CD4-positive, alpha-beta T cell treated with Interleukin-17A for 4 hours (primary cell): ENCODE data around the gene LILRB4.
"Not testable (repeated sequence)": the region's sequence is repeated elsewhere in the genome, so short reads cannot be mapped to it uniquely, and the experiment has no call there.

Experiments used
- DNase-seq: peaks from one replicate; pipeline ENCODE4 v3.0.0-alpha.2; 2020; ENCODE audit warnings: mixed read lengths

Gene LILRB4

GRCh38 chr19:54696766-54697165, 34.0 kb downstream of the LILRB4 start:
- no peak for DNase-seq

GRCh38 chr19:54697716-54698115, 34.9 kb downstream of the LILRB4 start:
- not testable (repeated sequence) for DNase-seq

- no peak for DNase-seq
These were observed 42.1 kb downstream of the LILRB4 start for GRCh38 chr19:54704928-54705327.

GRCh38 chr19:54707962-54708361, 45.2 kb downstream of the LILRB4 start:
- DNase-seq, result no peak

- DNase-seq, result no peak
These were observed 46.0 kb downstream of the LILRB4 start for GRCh38 chr19:54708781-54709180.

GRCh38 chr19:54709212-54709948, 46.6 kb downstream of the LILRB4 start:
- no peak for DNase-seq

- DNase-seq, result not testable (repeated sequence)
These were observed 47.2 kb downstream of the LILRB4 start for GRCh38 chr19:54709956-54710355.
